Activated CD8-positive, alpha-beta T cell treated with anti-CD3 and anti-CD28 coated beads, Interleukin-2, amount 10 ng/mL, durations not matched to agents 7 days and 5 days (primary cell): ENCODE results near the gene ZNF865. TPM values are rescaled to one million over a fixed set of nuclear protein-coding genes. Genes with fewer than 3 reads are reported as not detected.

Source experiments
- ATAC-seq: fragments of 150-1000 bp; cut with Tn5 transposase; one replicate; pipeline ENCODE4 v1.10.0; 2021; ENCODE audit warnings: moderate library complexity
- CTCF ChIA-PET: fragments of 350-600 bp; sonication (Branson Sonifier 250); formaldehyde crosslinking; loops from one replicate; lab custom pipeline; 2021; ENCODE audit warnings: antibody characterized with exemption; lab: Charles Lee
- POLR2A ChIA-PET: fragments of 350-600 bp; sonication (Branson Sonifier 250); formaldehyde crosslinking; loops from one replicate; lab custom pipeline; 2021; ENCODE audit warnings: antibody characterized with exemption; lab: Charles Lee
- DNase-seq: peaks from one replicate; pipeline ENCODE4 v3.0.0-alpha.2; 2020
- H3K27ac Mint-ChIP-seq: one replicate; pipeline ENCODE4 v1.8.0; 2021; ENCODE audit warnings: mild to moderate bottlenecking, mixed read lengths
- H3K27me3 Mint-ChIP-seq: one replicate; pipeline ENCODE4 v1.8.0; 2021; ENCODE audit warnings: low read depth, mixed read lengths
- H3K36me3 Mint-ChIP-seq: one replicate; pipeline ENCODE4 v1.8.0; 2021; ENCODE audit warnings: low read depth, mixed read lengths
- H3K4me1 Mint-ChIP-seq: one replicate; pipeline ENCODE4 v1.8.0; 2021; ENCODE audit warnings: low read depth, mixed read lengths
- H3K4me3 Mint-ChIP-seq: one replicate; pipeline ENCODE4 v1.8.0; 2021; ENCODE audit warnings: mild to moderate bottlenecking, mixed read lengths
- H3K9me3 Mint-ChIP-seq: one replicate; pipeline ENCODE4 v1.8.0; 2022; ENCODE audit warnings: mixed read lengths; ENCODE audit not compliant: insufficient read depth
- total RNA-seq, 2 experiments: library from RNA; stranded (reverse); gene quantifications; one replicate each; pipeline ENCODE4 v1.2.3, GENCODE V29; 2021

Gene ZNF865
- total RNA-seq, 2 experiments from 2014 or later, result 14.8 to 15.8 TPM

- ATAC-seq (no peak), DNase-seq (peak; percentile 49)
- no peak overlapping the region for H3K4me3 Mint-ChIP-seq
- peaks cover 34% of the 10 kb centered on the region for H3K36me3 Mint-ChIP-seq
- H3K4me1 Mint-ChIP-seq, result peaks cover 40% of the 10 kb centered on the region
- ChIA-PET CTCF (interaction anchor here (0.9 to 3.9 kb wide), 4 partner anchors 11 to 117 kb away, joined by 3 to 17 read pairs (median 8); partner anchors contain the start of gene ZNF865), POLR2A (interaction anchor here (2.1 kb wide), 1 partner anchor 15 kb away, joined by 7 read pairs; the partner anchor contains the start of gene ZNF865)
- H3K9me3 Mint-ChIP-seq, result peaks cover 4% of the 10 kb centered on the region
- H3K27ac Mint-ChIP-seq, result peak overlapping the region; percentile 68
- no peaks in the 10 kb centered on the region for H3K27me3 Mint-ChIP-seq
Measured at GRCh38 chr19:55620410-55621204, 15.2 kb downstream of the ZNF865 start.

GRCh38 chr19:55621205-55621672 lies 15.8 kb downstream of the ZNF865 start:
- POLR2A ChIA-PET, result no interaction called here
- no peak overlapping the region for H3K4me3 Mint-ChIP-seq
- H3K27me3 Mint-ChIP-seq, result no peaks in the 10 kb centered on the region
- peaks cover 34% of the 10 kb centered on the region for H3K36me3 Mint-ChIP-seq
- DNase-seq, result no peak
- no peak for ATAC-seq
- H3K27ac Mint-ChIP-seq, result peak overlapping the region; percentile 68
- CTCF ChIA-PET, result interaction anchor here (3.2 to 7.1 kb wide), 3 partner anchors 10 to 16 kb away, joined by 13 to 59 read pairs (median 17); partner anchors contain the start of gene ZNF865
- peaks cover 4% of the 10 kb centered on the region for H3K9me3 Mint-ChIP-seq
- peaks cover 45% of the 10 kb centered on the region for H3K4me1 Mint-ChIP-seq

- H3K9me3 Mint-ChIP-seq, result peaks cover 4% of the 10 kb centered on the region
- DNase-seq (no peak), ATAC-seq (no peak)
- ChIA-PET CTCF (interaction anchor here (3.9 to 7.1 kb wide), 2 partner anchors 10 to 16 kb away, joined by 13 to 59 read pairs; partner anchors contain the start of gene ZNF865), POLR2A (no interaction called here)
- peaks cover 50% of the 10 kb centered on the region for H3K4me1 Mint-ChIP-seq
- H3K27ac Mint-ChIP-seq, result no peak overlapping the region
- H3K36me3 Mint-ChIP-seq, result peaks cover 30% of the 10 kb centered on the region
- H3K27me3 Mint-ChIP-seq, result peaks cover under 1% of the 10 kb centered on the region
- no peak overlapping the region for H3K4me3 Mint-ChIP-seq
Measured at GRCh38 chr19:55621673-55622231, 16.3 kb downstream of the ZNF865 start.

- Mint-ChIP-seq H3K9me3 (peaks cover 4% of the 10 kb centered on the region), H3K4me3 (no peak overlapping the region), H3K27me3 (peaks cover 3% of the 10 kb centered on the region), H3K4me1 (peaks cover 56% of the 10 kb centered on the region), H3K27ac (no peak overlapping the region), H3K36me3 (peaks cover 26% of the 10 kb centered on the region)
- DNase-seq (no peak), ATAC-seq (no peak)
- ChIA-PET CTCF (interaction anchor here (0.9 to 7.1 kb wide), 3 partner anchors 10 to 119 kb away, joined by 3 to 59 read pairs (median 24); partner anchors contain the start of gene ZNF865), POLR2A (no interaction called here)
Measured at GRCh38 chr19:55622242-55622969, 17.0 kb downstream of the ZNF865 start.

- DNase-seq, result no peak
- H3K4me1 Mint-ChIP-seq, result peaks cover 60% of the 10 kb centered on the region
- H3K36me3 Mint-ChIP-seq, result peaks cover 22% of the 10 kb centered on the region
- ChIA-PET POLR2A (no interaction called here), CTCF (interaction anchor here (0.9 to 7.1 kb wide), 4 partner anchors 10 to 119 kb away, joined by 3 to 59 read pairs (median 18); partner anchors contain the start of gene ZNF865)
- H3K27ac Mint-ChIP-seq, result no peak overlapping the region
- peaks cover 8% of the 10 kb centered on the region for H3K27me3 Mint-ChIP-seq
- no peak overlapping the region for H3K4me3 Mint-ChIP-seq
- no peak for ATAC-seq
- peaks cover 4% of the 10 kb centered on the region for H3K9me3 Mint-ChIP-seq
Measured at GRCh38 chr19:55623130-55623529, 17.7 kb downstream of the ZNF865 start.

GRCh38 chr19:55623561-55623960 lies 18.1 kb downstream of the ZNF865 start:
- Mint-ChIP-seq H3K27me3 (peaks cover 10% of the 10 kb centered on the region), H3K4me3 (peak overlapping the region; percentile 85), H3K27ac (no peak overlapping the region), H3K9me3 (peaks cover 4% of the 10 kb centered on the region), H3K4me1 (peaks cover 60% of the 10 kb centered on the region), H3K36me3 (peaks cover 22% of the 10 kb centered on the region)
- DNase-seq, result no peak
- no peak for ATAC-seq
- ChIA-PET CTCF (interaction anchor here (1.5 to 7.1 kb wide), 5 partner anchors 9 to 120 kb away, joined by 5 to 59 read pairs (median 13); partner anchors contain the start of gene ZNF865), POLR2A (interaction anchor here (1.6 to 2.8 kb wide), 2 partner anchors 17 to 24 kb away, joined by 10 to 27 read pairs; partner anchors contain the start of genes FIZ1 and ZNF865)

- Mint-ChIP-seq H3K27ac (peak within 1 kb of the TSS; percentile 98), H3K4me1 (peaks cover 57% of the 10 kb centered on the region), H3K36me3 (peaks cover 19% of the 10 kb centered on the region), H3K27me3 (peaks cover 13% of the 10 kb centered on the region), H3K9me3 (peaks cover 4% of the 10 kb centered on the region), H3K4me3 (peak within 1 kb of the TSS; percentile 85)
- peak; percentile 94 for DNase-seq
- POLR2A ChIA-PET, result interaction anchor here (0.6 to 2.8 kb wide), 8 partner anchors 10 to 365 kb away, joined by 3 to 27 read pairs (median 3); partner anchors contain the start of genes FIZ1, NAT14, PPP6R1 and ZNF865
- ATAC-seq, result peak; percentile 62
- CTCF ChIA-PET, result interaction anchor here (0.8 to 7.1 kb wide), 11 partner anchors 9 to 370 kb away, joined by 3 to 59 read pairs (median 5); partner anchors contain the start of genes FIZ1 and ZNF865
Measured at GRCh38 chr19:55624109-55625003, 18.9 kb downstream of the ZNF865 start, which contains the start of gene ZNF784. TSS of gene ZNF784 (minus strand) at chr19:55624566. CDS start at chr19:55624561, 5 bp downstream.

GRCh38 chr19:55625004-55625326 lies 19.5 kb downstream of the ZNF865 start:
- Mint-ChIP-seq H3K27ac (peak overlapping the region; percentile 98), H3K36me3 (peaks cover 15% of the 10 kb centered on the region), H3K27me3 (peaks cover 13% of the 10 kb centered on the region), H3K4me1 (peaks cover 53% of the 10 kb centered on the region), H3K4me3 (peak overlapping the region; percentile 85), H3K9me3 (peaks cover 4% of the 10 kb centered on the region)
- ATAC-seq, result no peak
- DNase-seq, result no peak
- POLR2A ChIA-PET, result interaction anchor here (0.6 to 2.8 kb wide), 9 partner anchors 10 to 685 kb away, joined by 3 to 27 read pairs (median 3); partner anchors contain the start of genes FIZ1, NAT14, PPP6R1 and ZNF865
- CTCF ChIA-PET, result interaction anchor here (0.9 to 7.1 kb wide), 13 partner anchors 8 to 371 kb away, joined by 3 to 59 read pairs (median 6); partner anchors contain the start of genes FIZ1 and ZNF865

GRCh38 chr19:55626350-55626749 lies 20.9 kb downstream of the ZNF865 start:
- POLR2A ChIA-PET, result interaction anchor here (1.1 to 2.8 kb wide), 4 partner anchors 9 to 150 kb away, joined by 3 to 27 read pairs (median 7); partner anchors contain the start of genes FIZ1, ZNF524, ZNF628 and ZNF865
- Mint-ChIP-seq H3K27ac (peak overlapping the region; percentile 87), H3K27me3 (peaks cover 13% of the 10 kb centered on the region), H3K4me3 (peak overlapping the region; percentile 71), H3K9me3 (peaks cover 4% of the 10 kb centered on the region), H3K36me3 (peaks cover 3% of the 10 kb centered on the region), H3K4me1 (peaks cover 39% of the 10 kb centered on the region)
- CTCF ChIA-PET, result interaction anchor here (0.8 to 7.1 kb wide), 21 partner anchors 9 to 508 kb away, joined by 3 to 59 read pairs (median 4); partner anchors contain the start of genes ISOC2, TMEM238, U2AF2 and ZNF524
- ATAC-seq, result peak; percentile 73
- peak; percentile 84 for DNase-seq

- CTCF ChIA-PET, result interaction anchor here (0.6 to 4.9 kb wide), 35 partner anchors 9 to 701 kb away, joined by 3 to 46 read pairs (median 7); partner anchors contain the start of genes CCDC106, FIZ1, ISOC2 and TMEM238
- ATAC-seq (peak; percentile 42), DNase-seq (peak; percentile 95)
- peaks cover 53% of the 10 kb centered on the region for H3K4me1 Mint-ChIP-seq
- H3K9me3 Mint-ChIP-seq, result no peaks in the 10 kb centered on the region
- H3K36me3 Mint-ChIP-seq, result peaks cover 15% of the 10 kb centered on the region
- no peak overlapping the region for H3K4me3 Mint-ChIP-seq
- peaks cover 9% of the 10 kb centered on the region for H3K27me3 Mint-ChIP-seq
- POLR2A ChIA-PET, result interaction anchor here (0.6 to 1.6 kb wide), 8 partner anchors 10 to 225 kb away, joined by 3 to 5 read pairs (median 4); partner anchors contain the start of genes U2AF2 and UBE2S
- peak overlapping the region; percentile 56 for H3K27ac Mint-ChIP-seq
Measured at GRCh38 chr19:55632463-55632834, 27.0 kb downstream of the ZNF865 start.
